ENCODE results near the gene CCNE1. TPM values are rescaled to one million over a fixed set of nuclear protein-coding genes. Genes with fewer than 3 reads are reported as not detected.

Gene CCNE1
- total and polyA plus RNA-seq, 4 donors, result 0.49 to 1.6 (median 0.84) TPM

DNA sequence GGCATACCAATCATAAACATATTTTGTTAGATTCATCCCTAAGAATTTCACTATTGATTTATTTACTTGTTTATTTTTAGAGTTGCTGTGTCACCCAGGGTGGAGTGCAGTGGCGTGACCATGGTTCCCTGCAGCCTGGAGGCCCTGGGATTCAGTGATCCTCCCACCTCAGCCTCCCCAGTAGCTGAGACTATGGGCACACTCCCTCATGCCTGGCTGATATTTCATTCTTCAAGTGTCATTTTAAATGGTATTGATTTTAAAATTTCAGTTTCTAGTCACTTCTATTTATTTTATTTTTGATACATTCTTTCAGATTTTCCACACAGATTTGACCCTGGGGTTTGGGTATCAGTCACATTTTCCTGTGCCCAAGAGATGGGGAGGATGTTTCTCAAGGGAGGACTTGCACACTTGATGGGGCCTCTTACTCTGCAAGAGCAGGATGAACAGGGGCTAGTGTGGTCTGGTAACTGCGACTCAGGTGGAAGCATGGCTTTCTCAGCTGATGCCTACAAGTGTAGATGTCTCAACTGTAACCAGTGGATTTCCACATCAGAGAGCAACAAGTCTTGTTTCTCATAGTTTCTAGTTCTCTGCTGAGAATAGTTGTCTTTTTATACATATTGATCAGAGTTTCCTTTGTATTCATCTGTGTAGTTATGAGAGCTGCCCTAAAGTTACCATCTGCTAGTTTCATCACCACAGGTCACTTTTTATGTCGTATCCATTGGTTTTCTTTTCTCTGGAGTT is 40.2 kb downstream of the CCNE1 start:
- DNase-seq (peak in 1 of 2 donors; percentile 4), ATAC-seq (ENCODE audit: low FRiP score) (no peak)
- Histone ChIP-seq H3K27ac (ENCODE audit: low read depth in 1 of 2, low read length in 2 of 2) (no peak overlapping the region), H3K4me3 (ENCODE audit: low read length in 2 of 2) (no peak overlapping the region), H3K36me3 (ENCODE audit: control insufficient read depth in 1 of 2, insufficient read depth in 2 of 2, low read length in 1 of 2) (no peaks in the 10 kb centered on the region), H3K27me3 (ENCODE audit: control insufficient read depth in 1 of 2, insufficient read depth in 2 of 2, low read length in 1 of 2) (no peaks in the 10 kb centered on the region), H3K9me3 (ENCODE audit: control insufficient read depth, low read length) (no peaks in the 10 kb centered on the region), H3K4me1 (ENCODE audit: control insufficient read depth in 1 of 2, insufficient read depth in 2 of 2, low read length in 2 of 2) (no peaks in the 10 kb centered on the region)
- intact Hi-C loops (cut with DNase I), result no loop called here
- WGBS, 2 donors, result 74 to 80% methylated on average over 3 of the region's 3 CpGs

DNA sequence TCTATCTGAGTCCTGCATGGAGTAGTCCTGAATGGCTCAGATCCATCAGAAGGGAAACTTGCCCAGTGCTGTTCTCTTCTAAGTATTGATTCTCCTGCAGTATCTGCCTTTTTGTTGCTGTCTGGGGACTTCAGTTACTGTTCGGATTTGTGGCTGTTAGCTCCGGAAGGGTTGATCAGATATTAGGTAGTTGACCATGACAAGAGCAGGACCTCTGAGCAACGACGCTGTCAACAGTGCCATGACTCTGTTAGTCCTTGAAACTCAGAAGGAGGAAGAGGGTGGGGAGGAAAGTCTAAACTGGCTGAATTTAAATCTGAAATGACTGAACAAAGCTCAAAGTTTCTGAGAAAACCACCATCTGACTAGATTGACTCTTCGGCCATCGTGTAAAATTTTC is 42.2 kb downstream of the CCNE1 start:
- Histone ChIP-seq H3K4me3 (ENCODE audit: low read length in 2 of 2) (no peak overlapping the region), H3K4me1 (ENCODE audit: control insufficient read depth in 1 of 2, insufficient read depth in 2 of 2, low read length in 2 of 2) (no peaks in the 10 kb centered on the region), H3K27ac (ENCODE audit: low read depth in 1 of 2, low read length in 2 of 2) (no peak overlapping the region), H3K27me3 (ENCODE audit: control insufficient read depth in 1 of 2, insufficient read depth in 2 of 2, low read length in 1 of 2) (no peaks in the 10 kb centered on the region), H3K36me3 (ENCODE audit: control insufficient read depth in 1 of 2, insufficient read depth in 2 of 2, low read length in 1 of 2) (no peaks in the 10 kb centered on the region), H3K9me3 (ENCODE audit: control insufficient read depth, low read length) (no peaks in the 10 kb centered on the region)
- peak in 1 of 2 donors; percentile 1 for DNase-seq
- intact Hi-C loops (cut with DNase I), result no loop called here
- 87 to 92% methylated on average over 6 of the region's 6 CpGs for whole genome bisulfite sequencing, 2 donors
- ATAC-seq (ENCODE audit: low FRiP score), result no peak

DNA sequence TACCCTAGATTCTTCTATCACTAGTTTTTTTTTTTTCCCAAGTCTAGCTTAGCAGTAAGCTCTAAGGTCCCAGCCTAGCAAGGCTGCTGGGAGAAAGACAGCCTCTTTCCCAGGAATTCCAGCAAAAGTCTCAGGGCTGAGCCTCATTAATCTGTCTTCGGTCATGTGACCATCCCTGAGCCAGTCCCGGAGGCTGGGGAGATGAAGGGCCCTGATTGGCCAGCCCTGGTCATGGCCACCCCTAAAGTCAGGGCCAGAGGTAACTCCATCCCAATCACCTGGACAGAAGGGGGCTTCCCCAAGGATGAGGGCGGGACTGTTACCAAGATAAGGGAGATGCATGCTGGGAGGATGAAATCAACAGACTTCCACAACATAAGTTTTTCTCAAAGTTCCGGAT is 43.3 kb downstream of the CCNE1 start:
- ATAC-seq (ENCODE audit: low FRiP score) (no peak), DNase-seq (peak in 1 of 2 donors; percentile 14)
- Histone ChIP-seq H3K4me1 (ENCODE audit: control insufficient read depth in 1 of 2, insufficient read depth in 2 of 2, low read length in 2 of 2) (no peaks in the 10 kb centered on the region), H3K36me3 (ENCODE audit: control insufficient read depth in 1 of 2, insufficient read depth in 2 of 2, low read length in 1 of 2) (no peaks in the 10 kb centered on the region), H3K4me3 (ENCODE audit: low read length in 2 of 2) (no peak overlapping the region), H3K9me3 (ENCODE audit: control insufficient read depth, low read length) (no peaks in the 10 kb centered on the region), H3K27me3 (ENCODE audit: control insufficient read depth in 1 of 2, insufficient read depth in 2 of 2, low read length in 1 of 2) (no peaks in the 10 kb centered on the region), H3K27ac (ENCODE audit: low read depth in 1 of 2, low read length in 2 of 2) (no peak overlapping the region)
- 83 to 90% methylated on average over 4 of the region's 4 CpGs for WGBS, 2 donors
- intact Hi-C loops (cut with DNase I), result no loop called here

DNA sequence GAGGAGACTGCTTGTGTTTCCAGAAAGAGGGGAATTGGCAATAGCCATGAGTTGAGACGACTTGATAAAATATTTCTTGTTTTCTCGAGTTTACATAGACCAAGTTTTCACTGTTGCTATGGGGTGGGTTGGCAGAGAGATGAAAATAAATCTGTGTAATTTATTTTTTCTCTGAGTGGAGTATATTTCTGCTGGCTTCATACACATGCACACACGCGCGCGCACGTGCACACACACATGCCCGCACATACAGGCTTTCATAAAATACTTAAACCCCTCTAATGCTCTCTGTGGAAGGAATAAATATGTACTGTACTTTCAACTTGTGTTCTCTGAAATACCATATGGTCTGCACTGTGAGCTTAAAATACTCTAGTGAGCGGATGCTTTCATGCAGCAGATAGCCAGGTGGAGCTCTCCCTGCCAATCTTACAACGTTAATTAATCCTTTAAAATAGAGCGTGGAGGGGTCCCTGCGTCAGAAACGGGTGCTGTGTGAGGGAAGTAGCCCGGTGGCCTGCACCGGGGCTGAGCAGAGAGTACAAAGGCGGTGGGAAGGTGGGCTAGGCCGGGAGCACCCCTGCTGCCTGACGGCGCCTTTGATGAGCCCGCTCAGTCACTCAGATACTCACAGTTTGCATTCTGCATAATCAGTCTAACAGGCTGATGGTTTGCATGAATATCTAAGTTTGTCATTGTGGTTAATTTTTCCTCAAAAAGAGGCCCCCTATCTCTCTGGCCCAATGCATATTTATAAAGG is 44.1 kb downstream of the CCNE1 start:
- Histone ChIP-seq H3K27me3 (ENCODE audit: control insufficient read depth in 1 of 2, insufficient read depth in 2 of 2, low read length in 1 of 2) (no peaks in the 10 kb centered on the region), H3K9me3 (ENCODE audit: control insufficient read depth, low read length) (no peaks in the 10 kb centered on the region), H3K27ac (ENCODE audit: low read depth in 1 of 2, low read length in 2 of 2) (no peak overlapping the region), H3K36me3 (ENCODE audit: control insufficient read depth in 1 of 2, insufficient read depth in 2 of 2, low read length in 1 of 2) (no peaks in the 10 kb centered on the region), H3K4me3 (ENCODE audit: low read length in 2 of 2) (no peak overlapping the region), H3K4me1 (ENCODE audit: control insufficient read depth in 1 of 2, insufficient read depth in 2 of 2, low read length in 2 of 2) (no peaks in the 10 kb centered on the region)
- ATAC-seq (ENCODE audit: low FRiP score) (no peak), DNase-seq (peak in 1 of 2 donors; percentile 20)
- intact Hi-C loops (cut with DNase I), result no loop called here
- WGBS, 2 donors, result 65 to 70% methylated on average over 20 of the region's 20 CpGs

DNA sequence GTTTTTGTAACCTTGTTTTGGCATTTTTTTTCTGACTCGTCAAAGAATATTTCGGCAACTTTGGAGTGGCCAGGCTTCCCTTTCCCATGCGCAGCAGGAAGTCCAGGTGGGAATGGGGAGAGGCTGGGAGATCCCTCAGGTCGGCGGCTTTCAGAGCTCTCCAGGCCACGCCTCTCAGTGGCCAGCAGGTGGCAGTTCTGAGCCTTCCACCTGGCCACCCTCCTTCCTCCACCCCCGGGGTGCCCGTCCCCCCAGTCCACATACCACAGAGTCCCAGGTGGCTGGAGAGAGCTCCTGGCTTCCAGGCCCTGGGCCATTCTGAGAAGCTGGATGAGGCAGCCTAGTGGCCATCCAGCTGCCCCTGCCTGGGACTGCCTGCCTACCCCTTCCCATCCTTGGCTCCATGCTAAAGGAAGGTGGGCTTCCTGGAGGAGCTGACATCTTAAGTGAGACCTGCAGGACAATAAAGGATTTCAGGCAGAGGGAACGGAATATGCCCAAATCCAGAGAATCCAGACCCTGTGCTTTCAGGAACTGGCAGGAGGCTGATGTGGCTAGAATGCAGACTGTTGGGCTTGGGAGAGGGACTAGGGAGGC is 46.3 kb downstream of the CCNE1 start:
- WGBS, 2 donors, result 22 to 24% methylated on average over 9 of the region's 9 CpGs
- no peak overlapping the region for H3K27ac ChIP-seq (ENCODE audit: low read depth in 1 of 2, low read length in 2 of 2)
- H3K36me3 ChIP-seq (ENCODE audit: control insufficient read depth in 1 of 2, insufficient read depth in 2 of 2, low read length in 1 of 2), result no peaks in the 10 kb centered on the region
- DNase-seq, result peak in 1 of 2 donors; percentile 61
- no peaks in the 10 kb centered on the region for H3K27me3 ChIP-seq (ENCODE audit: control insufficient read depth in 1 of 2, insufficient read depth in 2 of 2, low read length in 1 of 2)
- H3K4me3 ChIP-seq (ENCODE audit: low read length in 2 of 2), result no peak overlapping the region
- intact Hi-C loops (cut with DNase I), result no loop called here
- H3K9me3 ChIP-seq (ENCODE audit: control insufficient read depth, low read length), result no peaks in the 10 kb centered on the region
- no peaks in the 10 kb centered on the region for H3K4me1 ChIP-seq (ENCODE audit: control insufficient read depth in 1 of 2, insufficient read depth in 2 of 2, low read length in 2 of 2)
- ATAC-seq (ENCODE audit: low FRiP score), result no peak

DNA sequence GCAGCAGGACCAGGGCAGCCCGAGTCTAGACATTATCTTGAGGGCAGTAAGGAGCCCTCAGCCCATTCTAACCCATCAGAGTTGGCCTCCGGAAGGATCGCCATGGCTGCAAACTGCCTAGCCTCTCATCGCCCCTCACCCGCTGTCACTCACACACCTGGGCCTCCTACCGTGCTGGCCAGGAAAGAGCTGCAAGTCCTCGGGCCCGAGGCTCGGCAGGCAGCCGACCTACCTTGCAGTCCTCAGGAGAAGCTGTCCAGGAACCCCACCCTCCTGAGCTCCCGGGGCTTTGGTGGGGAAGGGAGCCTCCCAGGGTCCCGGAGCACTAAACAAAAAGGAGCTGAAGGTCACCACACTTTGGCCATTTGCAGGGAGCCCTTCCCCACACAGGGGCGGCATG is 46.8 kb downstream of the CCNE1 start:
- no peaks in the 10 kb centered on the region for H3K27me3 ChIP-seq (ENCODE audit: control insufficient read depth in 1 of 2, insufficient read depth in 2 of 2, low read length in 1 of 2)
- DNase-seq (peak in 1 of 2 donors; percentile 66), ATAC-seq (ENCODE audit: low FRiP score) (no peak)
- H3K4me3 ChIP-seq (ENCODE audit: low read length in 2 of 2), result no peak overlapping the region
- 38 to 39% methylated on average over 13 of the region's 13 CpGs for WGBS, 2 donors
- intact Hi-C loops (cut with DNase I), result no loop called here
- no peaks in the 10 kb centered on the region for H3K4me1 ChIP-seq (ENCODE audit: control insufficient read depth in 1 of 2, insufficient read depth in 2 of 2, low read length in 2 of 2)
- H3K27ac ChIP-seq (ENCODE audit: low read depth in 1 of 2, low read length in 2 of 2), result no peak overlapping the region
- H3K36me3 ChIP-seq (ENCODE audit: control insufficient read depth in 1 of 2, insufficient read depth in 2 of 2, low read length in 1 of 2), result no peaks in the 10 kb centered on the region
- H3K9me3 ChIP-seq (ENCODE audit: control insufficient read depth, low read length), result no peaks in the 10 kb centered on the region

DNA sequence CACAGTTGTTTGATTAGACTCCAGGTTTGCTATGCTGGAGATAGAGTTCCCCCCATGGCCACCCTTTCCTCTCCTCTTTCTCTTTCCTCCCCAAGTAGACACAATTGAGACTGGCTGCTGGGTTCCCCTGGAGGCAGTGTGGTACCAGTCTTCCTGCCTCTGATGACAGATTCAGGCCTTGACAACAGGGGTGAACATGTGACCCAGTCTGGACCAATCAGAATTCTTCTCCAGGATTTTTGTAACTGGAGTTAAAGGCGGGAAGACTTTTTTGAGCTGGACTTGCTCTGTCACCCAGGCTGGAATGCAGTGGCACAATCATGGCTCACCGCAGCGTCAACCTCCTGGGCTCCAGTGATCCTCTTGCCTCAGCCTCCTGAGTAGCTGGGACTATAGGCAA is 48.7 kb downstream of the CCNE1 start:
- 71 to 86% methylated on average over 3 of the region's 3 CpGs for WGBS, 2 donors
- ATAC-seq (ENCODE audit: low FRiP score) (no peak), DNase-seq (no peak)
- Histone ChIP-seq H3K36me3 (ENCODE audit: control insufficient read depth in 1 of 2, insufficient read depth in 2 of 2, low read length in 1 of 2) (no peaks in the 10 kb centered on the region), H3K27me3 (ENCODE audit: control insufficient read depth in 1 of 2, insufficient read depth in 2 of 2, low read length in 1 of 2) (no peaks in the 10 kb centered on the region), H3K9me3 (ENCODE audit: control insufficient read depth, low read length) (no peaks in the 10 kb centered on the region), H3K27ac (ENCODE audit: low read depth in 1 of 2, low read length in 2 of 2) (no peak overlapping the region), H3K4me1 (ENCODE audit: control insufficient read depth in 1 of 2, insufficient read depth in 2 of 2, low read length in 2 of 2) (no peaks in the 10 kb centered on the region), H3K4me3 (ENCODE audit: low read length in 2 of 2) (no peak overlapping the region)
- intact Hi-C loops (cut with DNase I), result no loop called here

DNA sequence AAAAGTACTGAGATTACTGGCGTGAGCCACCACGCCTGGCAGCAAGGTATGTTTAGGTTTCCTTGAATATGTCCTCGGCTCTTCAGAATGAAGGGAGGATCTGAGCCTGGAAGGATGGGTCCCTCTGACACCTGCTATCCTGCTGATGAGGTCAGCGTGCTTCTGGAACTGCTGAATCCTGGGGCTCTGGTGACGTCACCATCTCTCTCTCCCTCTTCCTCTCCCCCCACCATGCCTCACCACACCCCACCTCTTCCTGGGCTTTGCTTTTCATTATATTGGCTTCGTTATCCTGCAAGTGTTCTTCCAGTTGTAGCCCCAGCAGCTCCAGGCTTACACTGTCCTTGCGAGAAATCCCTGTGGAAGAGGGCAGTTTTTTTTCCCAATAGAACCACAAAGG is 49.8 kb downstream of the CCNE1 start:
- Histone ChIP-seq H3K36me3 (ENCODE audit: control insufficient read depth in 1 of 2, insufficient read depth in 2 of 2, low read length in 1 of 2) (no peaks in the 10 kb centered on the region), H3K27me3 (ENCODE audit: control insufficient read depth in 1 of 2, insufficient read depth in 2 of 2, low read length in 1 of 2) (no peaks in the 10 kb centered on the region), H3K9me3 (ENCODE audit: control insufficient read depth, low read length) (no peaks in the 10 kb centered on the region), H3K4me3 (ENCODE audit: low read length in 2 of 2) (no peak overlapping the region), H3K27ac (ENCODE audit: low read depth in 1 of 2, low read length in 2 of 2) (no peak overlapping the region), H3K4me1 (ENCODE audit: control insufficient read depth in 1 of 2, insufficient read depth in 2 of 2, low read length in 2 of 2) (no peaks in the 10 kb centered on the region)
- intact Hi-C loops (cut with DNase I), result no loop called here
- no peak for ATAC-seq (ENCODE audit: low FRiP score)
- no peak for DNase-seq
- 85 to 88% methylated on average over 7 of the region's 7 CpGs for WGBS, 2 donors
